Kidney capillary endothelial cell (primary cell): Measurements from ENCODE around the gene SCYL3.
"Not testable (repeated sequence)": the region's sequence is repeated elsewhere in the genome, so short reads cannot be mapped to it uniquely, and the experiment has no call there.

Source experiments
- DNase-seq: peaks from one replicate; pipeline ENCODE4 v3.0.0-alpha.2; 2018; ENCODE audit warnings: low spot score

The SCYL3 gene

GRCh38 chr1:169871988-169872387 is 21.7 kb downstream of the SCYL3 start:
- not testable (repeated sequence) for DNase-seq

- no peak for DNase-seq
These were observed 24.3 kb downstream of the SCYL3 start for GRCh38 chr1:169869426-169869825.

DNA sequence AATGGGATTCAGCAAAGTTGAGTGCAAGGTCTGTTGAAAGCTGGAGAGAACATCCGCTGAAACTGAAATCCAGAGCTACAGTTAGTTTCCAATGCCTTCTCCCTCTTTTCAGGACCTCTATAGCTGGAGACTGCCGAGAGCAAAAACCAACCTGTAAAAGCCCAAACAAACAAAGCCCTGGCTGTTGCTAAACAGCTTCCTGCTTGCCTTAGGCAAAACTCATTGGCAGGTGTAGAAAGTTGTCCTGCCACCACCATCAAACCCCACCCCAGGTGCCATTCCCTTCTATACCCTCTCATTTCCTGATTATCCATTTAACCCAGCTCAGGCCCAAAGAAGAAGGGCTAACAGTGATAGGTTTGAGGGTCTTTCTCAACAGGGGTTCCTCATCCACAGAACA is 24.7 kb downstream of the SCYL3 start:
- DNase-seq, result no peak

GRCh38 chr1:169867012-169867675 is 26.6 kb downstream of the SCYL3 start:
- DNase-seq, result no peak

DNA sequence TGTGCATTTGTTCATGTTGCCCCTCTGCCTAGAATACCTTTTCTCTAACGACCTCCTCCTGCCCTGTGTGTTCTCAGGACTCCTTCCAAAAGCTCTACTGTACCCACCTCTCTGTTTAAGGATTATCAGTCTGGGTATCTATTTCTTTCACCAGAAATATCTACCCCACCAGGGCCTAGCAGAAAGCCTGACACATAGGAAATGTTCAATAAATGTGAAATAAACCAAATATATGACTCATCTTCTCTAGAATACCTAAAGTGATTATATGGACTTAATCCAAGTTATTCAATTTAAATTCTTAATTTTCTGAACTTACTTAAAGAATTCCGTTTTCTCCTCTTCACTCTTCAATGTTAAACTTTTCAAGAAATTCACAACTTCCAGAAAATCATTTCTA is 27.1 kb downstream of the SCYL3 start:
- no peak for DNase-seq

DNA sequence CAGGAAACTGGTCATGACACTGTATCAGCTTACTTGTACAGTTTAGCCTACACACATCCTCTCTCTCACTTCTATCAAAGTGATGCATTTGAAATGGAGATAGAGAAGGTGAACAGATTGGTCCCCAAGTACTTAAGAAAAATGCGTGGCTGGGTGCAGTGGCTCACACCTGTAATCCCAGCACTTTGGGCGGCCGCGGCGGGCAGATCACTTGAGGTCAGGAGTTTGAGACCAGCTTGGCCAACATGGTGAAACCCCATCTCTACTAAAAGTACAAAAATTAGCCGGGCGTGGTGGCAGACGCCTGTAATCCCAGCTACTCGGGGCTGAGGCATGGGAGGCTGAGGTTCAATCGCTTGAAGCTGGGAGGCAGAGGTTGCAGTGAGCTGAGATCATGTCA is 29.2 kb downstream of the SCYL3 start:
- DNase-seq, result not testable (repeated sequence)

GRCh38 chr1:169860750-169861149 is 32.9 kb downstream of the SCYL3 start:
- no peak for DNase-seq

DNA sequence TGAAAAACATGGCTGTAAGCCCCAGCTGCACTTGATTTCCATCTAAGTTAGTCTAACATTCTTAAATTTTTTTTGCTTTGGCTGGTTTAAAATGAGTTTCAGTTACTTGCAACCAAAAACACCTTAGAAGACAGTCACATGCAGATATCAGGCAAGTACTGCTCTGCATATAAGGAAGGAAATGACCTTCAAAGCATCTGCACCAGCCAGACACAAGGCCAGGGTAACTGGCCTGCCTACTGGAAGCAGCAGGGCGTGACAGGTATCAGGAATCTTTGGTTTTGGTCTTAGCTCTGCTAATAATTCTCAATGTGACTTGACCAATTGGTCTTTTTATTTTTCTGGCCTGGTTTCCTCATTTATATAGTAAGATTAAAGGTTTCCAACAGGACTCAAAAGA is 33.5 kb downstream of the SCYL3 start:
- no peak for DNase-seq

DNA sequence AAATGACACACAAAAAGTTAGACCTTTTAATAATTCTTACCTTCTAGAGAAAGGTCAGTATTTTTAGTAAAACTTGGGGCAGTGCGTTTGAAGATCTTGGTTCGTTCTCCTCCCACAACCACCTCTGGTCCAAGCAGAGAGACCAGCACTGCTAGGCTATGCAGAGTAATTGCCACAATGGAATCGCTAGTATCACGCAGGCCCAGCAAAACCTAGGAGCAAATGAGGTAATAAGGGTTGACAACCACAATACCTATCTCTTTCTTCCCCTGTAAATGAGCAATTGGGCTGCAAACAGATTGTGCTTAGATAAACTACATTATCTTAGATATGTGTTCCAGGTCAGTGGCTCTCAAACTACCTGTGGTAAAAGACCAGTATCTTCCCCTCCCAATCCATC is 34.7 kb downstream of the SCYL3 start:
- no peak for DNase-seq

DNA sequence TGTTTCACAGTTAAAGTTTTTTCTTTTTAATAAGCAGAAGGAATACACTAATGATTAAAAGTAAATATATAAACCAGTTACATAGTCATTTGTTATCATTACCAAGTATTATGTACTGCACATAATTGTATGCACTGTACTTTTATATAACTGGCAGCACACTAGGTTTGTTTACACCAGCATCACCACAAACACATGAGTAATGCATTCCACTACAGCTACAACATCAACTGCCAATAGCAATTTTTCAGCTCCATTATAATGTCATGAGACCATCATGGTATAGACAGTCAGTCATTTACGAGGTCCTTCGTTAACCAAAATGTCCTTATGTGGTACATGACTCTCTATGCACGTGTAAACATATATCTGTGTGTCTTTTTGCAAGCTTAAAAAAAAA is 35.2 kb downstream of the SCYL3 start:
- no peak for DNase-seq

DNA sequence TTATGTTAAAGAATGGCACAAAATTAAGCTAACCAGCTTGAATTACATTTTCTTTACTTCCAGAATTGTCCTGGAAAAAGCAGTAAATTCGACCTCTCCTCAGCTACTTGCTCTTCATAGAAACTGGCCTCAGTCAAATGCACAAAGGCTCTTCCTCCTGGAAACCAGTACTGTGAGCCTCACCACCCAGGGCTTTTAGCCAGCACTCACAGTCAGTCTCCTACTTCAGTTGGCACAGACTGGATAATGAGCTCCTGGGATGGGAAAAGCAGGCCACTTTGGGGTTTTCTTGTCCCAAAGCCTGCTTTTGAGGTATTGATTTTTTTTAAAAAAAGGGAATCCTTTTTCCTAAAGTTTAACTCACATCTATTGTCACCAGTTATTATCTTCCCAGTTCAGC is 40.4 kb downstream of the SCYL3 start:
- no peak for DNase-seq

DNA sequence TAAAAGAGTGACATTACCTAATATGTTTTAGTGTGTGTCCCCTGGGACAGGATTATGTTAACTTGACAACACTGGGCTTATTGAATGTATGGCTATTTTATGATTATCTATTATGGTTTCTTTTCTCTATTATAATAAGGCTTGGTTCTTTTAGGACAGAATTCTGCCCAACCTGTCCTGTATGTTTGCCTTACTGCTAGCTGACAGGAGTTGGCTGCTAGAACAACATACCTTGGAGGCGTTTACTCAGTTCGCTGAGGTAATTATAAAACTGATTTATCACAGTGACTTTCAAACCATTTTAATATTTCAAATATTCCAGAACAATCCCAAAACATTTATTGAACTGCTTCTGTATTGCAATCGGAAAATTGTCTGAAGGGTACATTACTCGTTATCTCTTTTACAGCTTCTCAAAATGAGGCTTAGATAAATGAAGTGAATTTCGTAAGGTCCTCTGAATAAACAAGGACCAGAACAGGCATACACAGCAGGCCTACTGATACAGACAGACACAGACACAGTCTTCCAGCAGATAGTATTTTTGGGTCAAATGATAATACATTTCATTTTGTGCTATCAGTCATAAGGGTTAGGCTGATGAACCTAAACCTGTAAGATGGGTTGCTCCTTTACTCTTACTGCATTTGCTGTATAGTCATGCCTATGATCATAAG is 44.2 kb downstream of the SCYL3 start:
- DNase-seq, result no peak

DNA sequence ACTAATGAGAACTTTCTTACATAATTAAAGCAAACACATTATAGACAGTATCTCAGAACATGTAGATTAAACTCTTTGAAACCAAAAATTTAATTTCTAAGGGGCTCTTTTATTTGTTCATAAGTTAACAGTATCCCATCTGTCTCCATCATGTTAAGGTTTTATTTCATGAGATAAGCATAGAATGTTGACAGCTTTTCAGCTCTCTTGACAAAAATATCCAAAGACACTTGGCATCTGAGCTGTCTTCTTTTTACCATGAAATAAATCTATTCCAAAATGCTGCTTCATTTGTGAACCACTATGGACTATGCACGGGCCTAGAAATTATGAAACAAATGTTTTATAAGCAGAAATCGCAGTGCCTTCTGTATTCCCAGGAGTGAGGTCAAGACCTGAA is 45.2 kb downstream of the SCYL3 start:
- DNase-seq, result no peak

GRCh38 chr1:169844941-169845608 is 48.6 kb downstream of the SCYL3 start:
- no peak for DNase-seq

- DNase-seq, result no peak
These were observed 54.8 kb downstream of the SCYL3 start for GRCh38 chr1:169838942-169839341.

DNA sequence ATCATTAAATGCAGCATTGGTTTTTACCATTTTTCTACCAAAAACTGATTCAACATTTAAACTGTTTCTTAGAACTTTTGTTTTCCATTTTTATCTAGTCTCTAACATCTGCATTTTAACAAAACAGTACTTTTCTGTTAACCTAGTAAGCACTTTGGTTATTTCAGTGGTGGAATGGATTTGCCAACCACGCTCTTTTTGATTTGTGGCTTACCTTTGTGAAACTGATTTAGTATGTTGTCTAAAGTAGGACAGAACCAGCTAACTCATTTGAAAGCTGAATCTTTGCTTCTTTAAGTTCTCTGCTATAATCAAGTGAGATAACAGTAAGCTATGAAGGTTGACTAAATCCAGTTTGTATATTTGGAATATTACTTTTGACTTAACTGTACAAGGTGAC is 57.5 kb downstream of the SCYL3 start:
- no peak for DNase-seq

DNA sequence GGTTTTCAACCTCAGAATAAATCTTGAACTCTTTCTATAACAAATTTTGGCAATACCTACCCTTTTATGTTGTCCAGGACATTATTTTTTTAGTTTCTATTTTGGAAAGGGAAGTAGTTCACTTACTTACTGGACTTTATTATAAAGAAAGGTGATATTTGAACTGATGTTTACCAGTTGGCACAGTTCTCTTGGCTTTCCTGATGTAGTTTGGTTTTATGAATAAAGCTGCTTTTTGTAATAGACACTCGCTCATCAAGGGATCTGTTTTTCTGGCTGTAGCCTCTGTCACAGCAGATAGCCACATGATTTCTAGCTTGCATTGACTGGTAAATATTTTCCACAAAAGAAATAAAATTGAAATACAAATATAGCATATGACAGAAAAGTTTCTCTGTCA is 58.0 kb downstream of the SCYL3 start:
- no peak for DNase-seq

DNA sequence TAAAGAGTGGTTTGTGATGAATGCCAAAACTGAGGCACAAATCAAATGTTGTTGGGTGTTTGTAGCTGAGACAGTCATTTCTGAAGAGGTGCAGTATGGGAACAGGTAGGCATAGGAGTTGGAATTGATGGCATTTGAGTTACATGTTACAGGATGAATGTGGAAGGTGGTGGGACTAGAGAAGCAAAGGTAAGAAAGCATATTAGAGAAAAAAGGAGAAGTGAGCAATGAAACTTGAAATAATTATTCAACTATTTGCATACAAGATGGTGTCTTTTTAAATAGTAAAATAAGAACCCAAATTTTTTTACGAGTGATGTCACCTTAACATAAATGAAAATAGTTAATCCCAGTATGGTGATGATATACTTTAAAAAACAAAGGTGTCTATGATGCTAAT is 58.8 kb downstream of the SCYL3 start:
- no peak for DNase-seq

DNA sequence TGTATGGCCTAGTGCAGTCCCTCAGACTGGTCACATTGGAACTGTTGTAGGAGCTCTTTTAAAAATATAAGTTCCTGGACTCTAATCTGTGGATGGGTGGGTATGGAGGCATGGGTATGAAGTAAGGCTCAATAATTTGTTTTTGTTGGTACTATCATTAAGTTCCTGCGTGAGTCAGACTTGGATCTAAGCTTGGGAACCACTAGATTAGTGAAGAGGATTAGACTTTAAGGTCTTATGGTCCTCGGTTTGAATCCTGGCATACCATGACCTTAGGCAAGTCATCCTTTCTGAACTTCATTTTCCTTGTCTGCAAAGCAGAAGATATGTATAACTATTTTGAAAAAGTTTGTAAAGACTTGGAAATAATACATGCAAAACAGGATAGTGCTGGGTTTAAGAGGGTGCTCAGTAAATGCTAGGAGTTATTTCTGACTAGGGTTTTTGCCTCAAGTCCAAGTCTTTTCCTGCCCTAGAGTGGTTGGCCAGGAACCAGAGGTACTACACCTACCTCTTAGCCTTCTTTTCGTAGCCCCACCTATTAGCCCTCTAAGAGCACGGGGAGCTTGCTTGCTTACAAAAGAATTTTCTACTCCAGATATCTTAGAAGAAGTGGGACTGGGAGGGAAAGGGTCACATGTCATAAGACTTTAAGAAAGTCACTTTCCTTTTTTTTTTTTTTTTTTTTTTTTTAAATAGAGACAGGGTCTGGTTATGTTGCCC is 60.4 kb downstream of the SCYL3 start:
- DNase-seq, result no peak

DNA sequence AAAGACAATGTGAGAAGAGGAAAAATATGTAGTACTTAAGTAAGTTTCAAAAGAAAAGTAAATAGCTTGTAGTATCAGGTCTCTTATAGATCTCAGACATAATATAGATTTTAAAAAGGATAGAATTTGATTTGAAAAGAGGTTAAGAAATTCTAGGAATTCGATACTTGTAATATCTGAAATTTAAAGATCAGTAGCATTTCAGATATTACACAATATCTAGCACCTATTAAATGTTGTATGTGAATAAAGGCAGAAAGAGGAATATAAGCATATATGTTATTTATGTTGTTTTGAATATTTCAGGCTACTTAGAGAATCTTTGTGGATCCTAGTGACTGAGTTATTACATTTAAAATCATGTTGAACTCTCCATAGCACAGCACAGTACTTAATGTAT is 64.0 kb downstream of the SCYL3 start:
- DNase-seq, result no peak

- DNase-seq, result no peak
These were observed 69.5 kb downstream of the SCYL3 start for GRCh38 chr1:169824153-169824552.

- DNase-seq, result no peak
These were observed 72.2 kb downstream of the SCYL3 start for GRCh38 chr1:169821500-169821899.

DNA sequence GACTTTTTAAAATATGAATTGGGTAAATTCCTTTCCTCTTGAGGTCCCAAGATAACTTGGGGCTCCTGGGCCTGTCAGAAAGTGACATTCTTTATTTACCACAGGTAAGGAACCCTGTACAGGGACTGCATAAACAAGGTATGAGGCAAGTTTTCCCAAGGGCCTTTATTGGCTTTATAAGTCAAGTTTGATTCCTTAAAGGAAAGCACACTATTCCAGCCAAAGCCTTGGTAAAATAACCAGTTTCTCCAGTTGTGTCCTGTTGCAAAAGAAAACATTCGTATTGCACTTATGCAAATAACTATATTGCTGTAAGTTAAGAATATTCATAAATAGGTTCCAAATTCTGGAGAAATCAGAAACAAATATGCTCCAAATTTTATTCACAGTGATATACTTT is 77.1 kb downstream of the SCYL3 start:
- DNase-seq, result no peak
